ENCODE measurements around the gene PLOD2. TPM values are rescaled to one million over a fixed set of nuclear protein-coding genes. Genes with fewer than 3 reads are reported as not detected.

The PLOD2 gene
- 306 and 330 TPM in 2 replicates for total RNA-seq (2014; rRNA removed; shearing (Covaris generic))
- polyA plus RNA-seq (2016; fragmentation: Nextera tagmentation; extraction: Ambion mirVana), result 288 and 300 TPM in 2 replicates

- peak within 1 kb of the TSS; percentile 95 for H3K4me3 ChIP-seq
- peak within 1 kb of the TSS; percentile 91 for H3K27ac ChIP-seq
- peaks cover 66% of the 10 kb centered on the region for H3K4me1 ChIP-seq (ENCODE audit: insufficient read depth)
- TF ChIP-seq EZH2 (IDR thresholded peaks at IDR 0.05; ENCODE audit: insufficient read depth, poor library complexity, severe bottlenecking) (no peak), EZH2phosphoT487 (IDR thresholded peaks at IDR 0.05; ENCODE audit: insufficient read depth, low read depth) (no peak)
- H3K9ac ChIP-seq, result peak within 1 kb of the TSS; percentile 90
- peaks cover 70% of the 10 kb centered on the region for H3F3A ChIP-seq (ENCODE audit: insufficient read depth)
- in situ Hi-C loops (cut with MboI), result loop anchor here (25.0 kb wide), 1 partner anchor 374 kb away; no protein-coding TSS in a partner anchor
- H3K4me2 ChIP-seq (ENCODE audit: unreplicated experiment), result peak within 1 kb of the TSS; percentile 98
- H3K36me3 ChIP-seq (ENCODE audit: low read depth), result no peaks in the 10 kb centered on the region
- H3K79me2 ChIP-seq (ENCODE audit: insufficient read depth), result peaks cover 61% of the 10 kb centered on the region
- peak; percentile 93 for DNase-seq
- H3K9me3 ChIP-seq (ENCODE audit: low read depth), result no peaks in the 10 kb centered on the region
- no peaks in the 10 kb centered on the region for H3K27me3 ChIP-seq (replicated peaks; ENCODE audit: insufficient read depth)
- 1 to 2% methylated on average over 55 to 71 of the region's 74 CpGs for WGBS, 2 experiments (ENCODE audit: low coverage in 1 of 2, low lambda C conversion rate in 2 of 2, missing lambda C conversion rate in 2 of 2)
- peak within 1 kb of the TSS; percentile 69 for H2AFZ ChIP-seq
- no peaks in the 10 kb centered on the region for H3K9me2 ChIP-seq (ENCODE audit: insufficient read depth)
- peaks cover 8% of the 10 kb centered on the region for H4K20me1 ChIP-seq (ENCODE audit: insufficient read depth)
These were observed at the start of gene PLOD2 for GRCh38 chr3:146160964-146161662. TSS of gene PLOD2 (minus strand) at chr3:146161184. CDS start at chr3:146160989, 195 bp downstream.

- no peak overlapping the region for H3K27ac ChIP-seq
- in situ Hi-C loops (cut with MboI), result no loop called here
These were observed 48.4 kb upstream of the PLOD2 start for GRCh38 chr3:146209371-146209770.

GRCh38 chr3:146203776-146204175 lies 42.8 kb upstream of the PLOD2 start:
- H3K9me2 ChIP-seq (ENCODE audit: insufficient read depth), result no peaks in the 10 kb centered on the region
- H3K27ac ChIP-seq, result no peak overlapping the region
- H3K4me3 ChIP-seq, result no peak overlapping the region
- no peaks in the 10 kb centered on the region for H4K20me1 ChIP-seq (ENCODE audit: insufficient read depth)
- TF ChIP-seq EZH2phosphoT487 (IDR thresholded peaks at IDR 0.05; ENCODE audit: insufficient read depth, low read depth) (no peak), EZH2 (IDR thresholded peaks at IDR 0.05; ENCODE audit: insufficient read depth, poor library complexity, severe bottlenecking) (no peak)
- H3K9me3 ChIP-seq (ENCODE audit: low read depth), result no peaks in the 10 kb centered on the region
- no peak overlapping the region for H3K9ac ChIP-seq
- in situ Hi-C loops (cut with MboI), result no loop called here
- no peak overlapping the region for H3K4me2 ChIP-seq (ENCODE audit: unreplicated experiment)
- H3K79me2 ChIP-seq (ENCODE audit: insufficient read depth), result no peaks in the 10 kb centered on the region
- no peak overlapping the region for H2AFZ ChIP-seq
- H3F3A ChIP-seq (ENCODE audit: insufficient read depth), result no peaks in the 10 kb centered on the region
- peaks cover 10% of the 10 kb centered on the region for H3K4me1 ChIP-seq (ENCODE audit: insufficient read depth)
- H3K36me3 ChIP-seq (ENCODE audit: low read depth), result peaks cover 17% of the 10 kb centered on the region; the same call in 1 of the 2 replicates
- no peaks in the 10 kb centered on the region for H3K27me3 ChIP-seq (replicated peaks; ENCODE audit: insufficient read depth)
- DNase-seq, result no peak

More at GRCh38 chr3:146209371-146209770, 48.4 kb upstream of the PLOD2 start:
- Histone ChIP-seq H3K4me1 (ENCODE audit: insufficient read depth) (no peaks in the 10 kb centered on the region), H3K9me2 (ENCODE audit: insufficient read depth) (no peaks in the 10 kb centered on the region), H3K79me2 (ENCODE audit: insufficient read depth) (no peaks in the 10 kb centered on the region), H3K9me3 (ENCODE audit: low read depth) (no peaks in the 10 kb centered on the region), H3K4me2 (ENCODE audit: unreplicated experiment) (no peak overlapping the region), H3K9ac (no peak overlapping the region), H3K4me3 (no peak overlapping the region), H3K27me3 (replicated peaks; ENCODE audit: insufficient read depth) (no peaks in the 10 kb centered on the region), H3F3A (ENCODE audit: insufficient read depth) (no peaks in the 10 kb centered on the region), H3K36me3 (ENCODE audit: low read depth) (peaks cover 17% of the 10 kb centered on the region; the same call in 1 of the 2 replicates), H4K20me1 (ENCODE audit: insufficient read depth) (no peaks in the 10 kb centered on the region), H2AFZ (no peak overlapping the region)
- DNase-seq, result no peak
- TF ChIP-seq EZH2 (IDR thresholded peaks at IDR 0.05; ENCODE audit: insufficient read depth, poor library complexity, severe bottlenecking), result no peak

- Histone ChIP-seq H3K9ac (no peak overlapping the region), H3K9me2 (ENCODE audit: insufficient read depth) (no peaks in the 10 kb centered on the region), H3K27me3 (replicated peaks; ENCODE audit: insufficient read depth) (no peaks in the 10 kb centered on the region), H3K4me1 (ENCODE audit: insufficient read depth) (peaks cover 14% of the 10 kb centered on the region), H3F3A (ENCODE audit: insufficient read depth) (no peaks in the 10 kb centered on the region), H2AFZ (no peak overlapping the region), H4K20me1 (ENCODE audit: insufficient read depth) (no peaks in the 10 kb centered on the region), H3K27ac (no peak overlapping the region), H3K4me2 (ENCODE audit: unreplicated experiment) (peak overlapping the region; percentile 12), H3K4me3 (no peak overlapping the region), H3K9me3 (ENCODE audit: low read depth) (no peaks in the 10 kb centered on the region), H3K79me2 (ENCODE audit: insufficient read depth) (no peaks in the 10 kb centered on the region), H3K36me3 (ENCODE audit: low read depth) (peaks cover 14% of the 10 kb centered on the region; the same call in 1 of the 2 replicates)
- TF ChIP-seq EZH2phosphoT487 (IDR thresholded peaks at IDR 0.05; ENCODE audit: insufficient read depth, low read depth), result no peak
- TF ChIP-seq EZH2 (IDR thresholded peaks at IDR 0.05; ENCODE audit: insufficient read depth, poor library complexity, severe bottlenecking), result no peak
- DNase-seq, result peak; percentile 15
- in situ Hi-C loops (cut with MboI), result no loop called here
- WGBS, 2 experiments (ENCODE audit: low coverage in 1 of 2, low lambda C conversion rate in 2 of 2, missing lambda C conversion rate in 2 of 2), result 15 to 26% methylated on average over 2 of the region's 2 CpGs
These were observed 39.7 kb upstream of the PLOD2 start for GRCh38 chr3:146200461-146201220.

Data from GM23248 (cell line).